ENCODE results near the gene SSPN.
"Not testable (repeated sequence)": the region's sequence is repeated elsewhere in the genome, so short reads cannot be mapped to it uniquely, and the experiment has no call there.

Gene SSPN

DNA sequence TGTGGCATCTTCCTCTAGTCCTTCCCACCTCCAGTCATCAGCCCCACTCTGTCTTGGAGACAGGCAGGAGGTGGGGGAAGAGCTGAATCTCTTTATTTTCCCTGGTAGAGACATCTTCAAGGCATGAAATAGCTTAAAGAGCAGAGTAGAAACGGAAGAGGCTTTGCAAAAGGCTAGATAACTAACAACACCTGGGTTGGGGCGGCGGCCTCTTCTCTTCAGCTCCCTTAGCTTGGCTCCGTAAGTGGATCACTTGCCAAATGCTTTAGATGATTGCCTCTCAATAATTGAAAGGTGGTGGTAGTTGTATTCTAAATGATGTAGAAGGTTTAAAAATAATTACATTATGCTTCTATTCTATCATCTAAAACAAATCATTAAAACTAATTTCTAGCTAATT lies 36.1 kb downstream of the SSPN start:
- DNase-seq = no peak

DNA sequence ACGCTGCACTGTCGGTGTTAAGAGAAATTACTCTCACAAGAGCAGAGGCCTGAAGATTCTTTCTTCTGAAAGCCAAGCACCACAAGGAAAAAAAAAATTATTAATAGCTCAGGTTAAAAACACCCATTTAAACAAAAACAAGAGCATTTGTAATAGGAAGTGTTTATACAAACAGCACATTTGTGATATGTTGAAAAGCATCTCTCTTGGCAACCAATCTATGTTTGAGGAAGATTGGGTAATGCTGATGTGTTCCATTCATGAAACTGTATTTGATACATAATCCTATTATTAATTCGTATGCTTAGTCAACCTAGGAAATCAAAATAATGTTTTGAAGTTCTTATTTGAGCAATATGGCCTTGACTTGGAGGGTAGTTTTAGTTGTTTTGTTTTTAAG lies 36.5 kb downstream of the SSPN start:
- no peak for DNase-seq

DNA sequence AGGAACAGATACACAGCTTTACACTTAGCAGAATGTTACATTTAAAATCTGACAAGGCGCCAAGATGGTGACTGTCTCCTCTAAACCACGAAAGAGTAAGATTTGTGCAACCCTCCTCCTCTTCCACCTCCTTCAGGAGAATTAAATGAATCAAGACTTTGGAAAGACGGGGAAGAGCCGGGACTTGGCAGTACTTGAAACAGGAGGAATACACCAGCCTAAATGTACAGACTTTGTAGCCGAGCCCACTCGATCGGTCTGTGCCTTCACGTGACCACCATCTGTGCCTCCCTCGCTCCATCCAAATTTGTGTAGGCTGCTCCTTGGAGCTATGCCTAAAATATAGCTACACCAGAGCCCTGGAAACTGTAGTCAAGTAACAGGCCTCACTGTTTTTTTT lies 38.3 kb downstream of the SSPN start:
- DNase-seq = no peak

DNA sequence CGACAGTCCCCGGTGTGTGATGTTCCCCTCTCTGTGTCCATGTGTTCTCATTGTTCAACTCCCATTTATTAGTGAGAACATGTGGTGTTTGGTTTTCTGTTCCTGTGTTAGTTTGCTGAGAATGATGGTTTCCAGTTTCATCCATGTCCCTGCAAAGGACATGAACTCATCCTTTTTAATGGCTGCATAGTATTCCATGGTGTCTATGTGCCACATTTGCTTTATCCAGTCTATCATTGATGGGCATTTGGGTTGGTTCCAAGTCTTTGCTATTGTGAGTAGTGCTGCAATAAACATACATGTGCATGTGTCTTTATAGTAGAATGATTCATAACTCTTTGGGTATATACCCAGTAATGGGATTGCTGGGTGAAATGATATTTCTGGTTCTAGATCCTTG lies 40.1 kb downstream of the SSPN start:
- DNase-seq = not testable (repeated sequence)

DNA sequence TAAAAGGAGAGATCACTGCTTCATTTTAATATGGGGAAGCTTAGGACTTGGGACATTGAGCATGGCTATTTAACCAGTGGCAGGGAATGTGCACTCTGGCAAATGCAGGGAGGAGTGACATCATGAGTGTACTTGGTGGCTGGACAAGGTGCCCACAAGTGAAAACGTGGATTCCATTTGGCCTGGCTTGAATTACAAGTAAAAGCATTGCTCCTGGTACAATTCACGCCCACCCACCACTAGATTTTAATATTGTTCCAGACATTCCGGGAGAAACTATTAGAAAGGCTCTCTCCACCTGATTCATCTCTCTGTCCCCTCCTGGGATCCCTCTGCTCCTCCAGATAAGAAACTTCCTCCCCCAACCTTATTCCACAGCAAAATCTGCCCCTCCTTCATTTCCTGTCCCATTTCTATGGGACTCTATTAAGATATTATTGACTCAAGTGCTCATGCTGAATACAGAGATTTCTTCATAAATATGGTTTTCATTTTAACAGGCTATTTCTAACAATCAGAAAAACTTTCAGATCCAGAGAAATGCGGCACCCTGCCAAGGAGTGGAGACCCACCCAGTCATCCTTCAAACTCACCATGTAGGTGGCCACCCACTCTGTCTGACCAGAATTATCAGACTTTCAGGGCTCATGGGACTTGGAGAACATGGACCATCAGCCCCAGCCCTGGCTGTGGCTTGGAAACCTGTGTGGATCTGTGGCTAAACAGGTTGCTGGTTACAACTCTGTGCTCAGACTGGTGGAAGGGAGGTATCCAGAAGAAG lies 43.2 kb downstream of the SSPN start:
- DNase-seq = no peak

DNA sequence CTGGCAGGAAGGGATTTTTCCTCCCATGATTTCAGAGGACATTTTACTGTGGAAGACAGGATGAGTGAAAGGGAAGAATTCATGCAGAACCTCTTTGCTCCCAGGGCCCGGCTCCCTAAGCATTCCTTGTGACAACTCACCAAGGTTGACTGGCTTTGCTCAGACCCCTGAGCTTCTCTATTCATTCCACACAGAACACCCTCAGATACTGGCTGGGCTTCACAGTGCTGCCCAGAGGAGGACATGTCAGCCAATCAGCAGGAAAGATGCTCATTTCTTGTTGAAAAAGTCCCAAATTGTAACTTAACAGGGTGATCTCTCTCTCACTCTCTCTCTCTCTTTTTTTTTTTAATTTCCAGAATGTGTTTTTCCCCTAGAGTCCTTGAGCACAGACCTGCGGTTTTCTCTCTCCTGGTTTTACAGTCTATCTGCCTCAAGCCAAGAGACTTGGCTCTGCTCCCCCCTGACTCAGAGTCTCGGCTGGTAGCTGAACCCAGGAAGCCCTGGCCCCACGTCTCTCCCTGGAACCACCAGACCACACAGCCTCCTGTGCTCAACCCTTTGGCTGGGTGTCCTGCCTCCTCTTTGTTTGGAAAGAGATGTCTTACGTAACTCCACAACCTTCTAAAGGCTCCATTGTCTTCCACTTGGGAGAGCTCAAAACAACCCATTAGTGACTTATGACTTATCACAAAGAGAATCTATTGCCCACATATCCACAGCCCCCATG lies 43.9 kb downstream of the SSPN start:
- DNase-seq = no peak

DNA sequence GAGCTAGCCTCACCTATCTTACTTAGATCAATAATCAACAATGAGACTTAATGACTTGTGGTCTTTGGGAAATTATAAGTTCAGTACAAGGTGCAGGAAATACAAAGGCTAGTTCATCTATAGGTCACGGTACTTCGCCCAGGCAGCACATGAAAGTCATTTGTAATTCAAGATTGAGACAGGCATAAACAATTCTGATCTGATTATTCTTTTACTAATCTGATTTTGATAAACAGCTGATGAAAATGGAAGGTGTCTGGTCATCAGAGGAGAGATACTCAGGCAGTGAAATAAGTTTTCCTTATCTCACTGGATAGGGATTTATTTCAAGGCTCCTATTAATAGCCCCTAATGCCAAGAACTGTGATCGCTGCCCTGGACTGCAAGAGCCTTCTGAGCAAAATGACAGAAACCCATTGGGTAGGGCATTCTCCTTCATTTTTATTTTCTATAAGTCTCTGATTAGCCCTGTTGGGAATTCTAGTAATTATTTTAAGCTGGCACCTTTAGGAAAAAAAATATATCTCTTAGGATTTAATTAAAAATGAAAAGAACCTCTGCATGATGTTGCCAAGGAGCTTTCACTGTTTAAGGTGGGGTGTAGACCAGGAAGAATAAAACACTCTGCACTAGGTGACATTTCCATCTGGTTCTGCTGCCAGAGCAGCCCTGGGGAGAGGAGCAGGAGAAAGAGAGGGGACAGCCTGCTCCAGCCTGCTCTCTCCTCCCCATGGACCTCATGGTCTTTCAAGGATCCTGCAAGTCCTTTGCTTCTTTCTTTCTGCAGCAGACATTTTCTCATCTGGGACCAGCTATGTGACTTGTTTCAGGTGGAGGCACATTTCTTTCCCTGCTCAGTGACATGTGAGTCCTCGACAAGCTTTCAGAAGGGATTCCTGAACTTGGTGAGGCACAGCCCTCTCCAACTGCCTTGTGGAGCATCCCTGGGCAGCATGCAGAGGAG lies 44.8 kb downstream of the SSPN start:
- no peak for DNase-seq

DNA sequence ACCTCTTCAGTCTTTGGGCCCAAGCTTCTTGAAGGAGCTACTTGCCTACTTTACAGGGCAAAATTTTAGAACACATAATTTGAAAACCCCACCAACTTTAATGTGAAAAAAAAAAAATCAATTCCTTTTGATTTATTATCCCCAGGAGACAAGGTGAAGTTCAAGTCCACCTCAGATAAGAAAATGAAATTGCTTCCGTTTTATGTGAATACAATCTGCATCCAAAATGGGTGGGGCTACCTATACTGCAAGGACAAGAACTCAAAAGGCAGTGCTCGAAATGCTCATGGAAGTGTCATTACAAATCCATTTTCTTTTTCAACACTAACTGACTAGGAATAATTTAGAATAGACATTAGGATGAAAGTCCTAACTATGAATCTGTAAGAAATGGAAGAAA lies 45.7 kb downstream of the SSPN start:
- no peak for DNase-seq

DNA sequence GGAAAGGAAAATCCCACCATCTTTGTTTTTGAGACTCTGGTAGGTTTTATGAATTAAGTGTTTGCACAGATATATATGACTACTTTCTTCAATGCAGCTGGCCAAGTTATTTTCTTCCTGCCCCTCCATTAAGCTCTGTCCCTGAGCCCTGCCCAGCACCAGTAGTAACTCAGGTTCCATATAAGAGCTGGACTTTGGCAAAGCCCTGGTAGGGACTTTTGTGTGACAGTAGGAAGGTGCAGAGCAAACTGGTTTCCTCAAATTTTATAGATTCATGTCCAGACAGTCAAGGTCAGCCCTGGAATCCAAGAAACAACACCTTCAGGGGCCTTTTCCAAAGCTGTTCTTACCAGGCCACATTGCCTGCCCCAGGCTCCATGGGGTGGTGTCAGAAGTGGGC lies 47.3 kb downstream of the SSPN start:
- DNase-seq = no peak

DNA sequence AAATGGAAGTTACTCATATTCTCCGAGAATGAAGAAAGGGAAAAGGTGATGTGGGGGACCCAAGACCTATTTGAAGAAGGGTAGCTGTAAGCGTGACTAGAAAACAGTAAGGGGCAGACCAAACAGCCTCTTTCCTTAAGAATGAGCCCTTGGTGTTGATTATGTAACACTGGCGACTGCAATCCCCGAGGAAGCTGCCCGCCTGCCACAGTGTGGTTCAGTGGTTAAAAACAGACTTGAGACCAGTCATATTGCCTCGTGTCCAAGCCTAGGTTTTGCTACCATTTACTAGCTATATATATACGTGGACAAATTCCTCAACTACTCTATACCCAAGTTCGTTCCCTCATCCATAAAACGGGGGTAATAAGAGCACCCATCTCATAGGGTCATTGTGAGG lies 49.1 kb downstream of the SSPN start:
- no peak for DNase-seq

DNA sequence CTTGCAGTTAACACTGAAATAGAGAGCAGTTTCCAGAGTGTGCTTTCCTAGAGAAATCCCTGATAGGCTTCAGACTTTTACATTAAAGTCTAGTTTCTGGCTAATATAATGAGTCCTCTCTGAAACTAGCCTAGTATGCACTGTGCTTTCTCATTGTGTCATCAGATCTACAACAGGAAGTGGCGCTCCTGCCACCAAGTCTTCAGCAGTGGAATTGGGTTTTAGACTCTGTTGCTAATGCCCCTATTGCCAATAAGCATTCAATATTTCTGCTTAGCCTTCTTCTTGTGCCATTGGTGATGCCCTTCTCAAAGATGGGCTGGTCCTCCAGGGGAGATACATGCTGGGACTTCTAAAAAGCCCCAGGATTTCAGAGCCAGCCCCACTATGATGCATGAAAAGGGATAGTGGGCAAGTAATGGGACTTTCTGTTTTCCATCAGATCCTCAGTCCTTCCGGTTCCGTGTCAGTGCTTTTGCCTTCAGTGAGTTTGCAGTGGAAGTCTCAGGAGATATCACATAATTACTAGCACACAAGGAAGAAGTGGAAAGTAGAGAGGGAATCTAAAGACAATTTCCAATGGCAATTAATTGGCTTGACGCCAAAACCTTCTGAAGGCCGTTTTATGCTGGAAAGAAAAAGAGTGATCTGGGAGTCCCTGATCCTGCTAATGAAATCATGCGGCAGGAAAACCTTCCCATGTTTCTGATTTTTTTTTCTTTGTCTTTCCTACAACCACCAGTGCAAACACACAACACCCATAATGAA lies 50.0 kb downstream of the SSPN start:
- no peak for DNase-seq

DNA sequence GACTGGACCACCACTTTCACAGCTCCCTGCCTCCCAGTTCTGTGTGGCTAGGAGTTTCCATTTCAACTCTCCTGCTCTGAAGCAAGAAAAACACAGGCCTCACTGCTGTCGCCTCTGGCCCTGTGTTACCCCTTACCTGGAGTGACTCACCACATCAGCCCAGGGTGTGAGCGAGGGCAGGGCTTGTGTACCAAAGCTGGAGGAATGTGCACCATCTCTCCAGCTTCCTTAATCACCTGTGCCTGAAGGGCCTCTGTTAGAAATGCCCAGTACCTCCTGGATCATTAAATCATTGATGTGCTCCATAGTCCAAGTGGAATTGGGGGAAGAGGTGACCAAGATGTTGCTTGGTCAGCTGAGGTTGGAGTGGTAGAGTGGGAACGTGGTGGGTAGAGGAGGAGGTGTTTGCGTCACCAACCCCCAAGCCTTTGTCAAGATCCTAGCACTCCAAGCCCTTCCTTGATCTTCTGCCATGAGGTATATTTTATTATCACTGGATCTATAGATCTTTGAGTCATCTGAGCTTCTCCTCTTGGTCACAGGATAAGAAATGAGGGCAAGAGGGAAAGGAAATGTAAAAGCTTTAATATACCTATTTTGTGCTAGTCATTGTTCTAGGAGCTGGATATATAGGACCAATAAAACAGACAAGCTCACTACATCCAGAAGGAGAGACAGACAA lies 51.3 kb downstream of the SSPN start:
- DNase-seq = no peak

DNA sequence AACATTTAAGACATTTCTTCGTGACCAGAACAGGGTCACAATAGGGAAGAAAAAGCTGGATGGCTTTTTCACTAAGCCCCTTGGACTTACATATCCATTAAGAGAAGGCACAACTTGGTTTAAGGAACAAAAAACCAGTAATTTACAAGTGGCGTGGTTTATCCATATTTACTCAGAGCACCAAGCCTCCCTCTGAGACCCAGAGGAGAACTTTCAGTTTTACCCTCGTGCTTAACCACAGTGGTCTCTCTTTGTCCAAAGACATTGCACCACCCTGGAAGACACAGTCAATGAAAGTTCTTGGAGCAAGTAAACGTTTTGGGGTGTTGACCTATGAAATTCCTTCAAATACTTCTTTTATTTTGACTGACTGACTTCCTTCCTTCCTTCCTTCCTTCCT lies 52.5 kb downstream of the SSPN start:
- no peak for DNase-seq

DNA sequence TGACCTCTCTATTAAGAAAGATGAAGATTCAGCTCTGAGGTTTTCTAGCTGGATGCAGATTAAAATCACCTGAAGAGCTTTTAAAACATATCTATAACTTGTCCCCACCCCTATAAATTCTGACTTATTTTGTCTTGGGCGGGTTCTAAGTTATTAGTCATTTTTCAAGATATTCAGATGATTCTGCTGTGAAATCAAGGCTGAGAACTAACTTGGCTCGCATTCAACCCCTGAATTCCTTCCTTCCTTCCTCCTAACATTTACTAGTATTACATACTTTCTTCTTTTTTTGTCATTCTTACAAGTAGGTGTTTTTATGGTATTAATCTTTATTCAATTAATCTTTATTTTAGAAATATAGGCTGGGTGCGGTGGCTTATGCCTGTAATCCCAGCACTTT lies 55.4 kb downstream of the SSPN start:
- DNase-seq = no peak

DNA sequence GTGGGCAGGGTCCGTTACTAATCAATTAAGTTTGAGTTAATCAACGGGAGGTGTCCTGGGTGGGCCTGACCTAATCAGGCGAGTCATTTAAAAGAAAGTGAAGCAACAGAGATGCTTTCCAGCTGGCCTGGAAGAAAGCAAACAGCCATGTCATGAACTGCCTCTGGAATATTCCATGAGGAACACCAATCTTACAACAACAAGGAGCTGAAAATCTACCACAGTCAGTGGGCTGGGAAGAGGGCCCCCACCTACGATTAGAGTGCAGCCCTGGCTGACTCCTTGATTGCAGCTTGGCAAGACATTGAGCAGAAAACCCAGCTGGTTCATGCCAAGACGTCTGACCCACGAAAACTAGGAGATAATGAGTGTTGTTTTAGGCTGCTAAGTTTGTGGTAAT lies 56.2 kb downstream of the SSPN start:
- no peak for DNase-seq

DNA sequence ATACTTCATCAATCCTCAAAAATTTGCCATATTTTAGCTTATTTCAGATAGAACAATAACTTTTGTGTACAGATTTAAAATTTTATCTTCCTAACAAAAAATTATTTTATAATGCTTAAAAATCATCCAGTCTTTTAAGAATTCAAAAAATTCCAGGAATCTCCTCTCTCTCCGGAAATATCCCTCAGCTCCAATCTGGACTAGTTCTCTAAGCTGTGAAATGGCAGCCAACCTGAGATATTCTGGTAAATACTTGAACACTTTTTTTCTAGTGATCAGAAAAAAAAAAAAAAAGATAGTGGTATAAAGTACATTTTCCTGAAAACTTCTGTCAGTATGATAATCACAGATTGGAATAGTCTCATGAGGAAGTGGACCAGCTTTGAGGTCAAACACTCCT lies 57.6 kb downstream of the SSPN start:
- DNase-seq = no peak

DNA sequence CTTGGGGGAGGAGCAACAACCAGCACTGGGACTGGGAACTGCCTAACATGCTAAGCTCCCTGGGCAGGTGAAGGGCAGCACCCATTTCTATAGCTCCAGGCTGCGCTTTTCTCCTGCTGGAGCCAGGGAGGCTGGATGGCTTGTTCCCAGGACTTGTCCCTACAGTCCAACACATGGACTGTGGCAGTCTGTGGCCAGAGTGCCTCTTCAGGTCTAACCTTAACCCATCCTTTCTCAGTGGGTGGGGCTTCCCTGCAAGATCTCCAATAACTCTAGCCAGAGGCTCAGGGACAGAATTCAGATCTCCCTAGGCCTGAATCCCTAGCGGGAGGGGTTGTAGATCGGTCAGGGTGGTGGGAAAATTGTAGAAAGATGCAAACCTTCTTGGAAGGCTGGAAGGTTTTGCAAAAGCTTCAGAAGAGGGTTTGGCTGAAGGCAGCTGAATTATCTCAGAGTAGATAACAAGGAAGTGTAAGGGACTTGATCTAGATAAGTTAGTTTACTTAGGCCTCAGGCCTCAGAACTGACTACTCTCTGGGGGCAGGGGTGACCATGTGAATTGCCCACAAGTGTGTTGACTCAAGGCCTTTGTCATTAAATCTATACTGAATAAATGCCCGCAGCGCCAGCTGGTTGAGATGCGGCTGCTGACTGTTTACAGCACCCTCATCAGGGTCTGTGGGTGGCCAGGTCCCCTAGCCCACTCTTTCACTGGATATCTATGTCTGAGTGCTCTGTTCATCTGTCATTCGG lies 60.7 kb downstream of the SSPN start:
- DNase-seq = no peak

DNA sequence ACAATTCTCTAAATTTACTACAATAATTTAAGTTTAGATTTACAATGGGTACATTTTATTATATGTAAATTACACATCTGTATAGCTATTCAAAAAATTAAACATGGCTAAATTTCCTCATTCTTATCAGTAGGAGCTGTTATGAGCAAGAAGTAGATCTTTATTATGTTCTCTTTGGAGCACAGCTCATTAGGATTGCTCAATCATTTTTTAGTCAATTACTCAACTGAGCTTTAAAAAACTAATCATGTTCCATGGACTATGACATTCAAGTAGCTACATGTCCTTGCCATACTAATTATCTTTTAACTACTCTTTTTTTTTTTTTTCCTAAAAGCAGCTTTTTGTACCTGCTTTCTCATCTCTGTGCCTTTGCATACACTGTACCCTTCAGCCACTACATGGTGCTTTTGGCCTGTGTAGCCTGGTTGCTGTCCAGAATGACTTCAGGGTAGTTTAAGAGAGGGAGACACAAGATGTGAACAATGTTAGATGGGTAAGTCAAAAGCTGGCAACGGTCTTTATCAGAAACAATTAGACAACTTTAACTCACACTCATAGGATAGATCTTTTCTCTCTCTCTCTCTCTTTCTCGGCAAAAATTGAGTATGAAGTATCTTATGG lies 69.0 kb downstream of the SSPN start:
- no peak for DNase-seq

DNA sequence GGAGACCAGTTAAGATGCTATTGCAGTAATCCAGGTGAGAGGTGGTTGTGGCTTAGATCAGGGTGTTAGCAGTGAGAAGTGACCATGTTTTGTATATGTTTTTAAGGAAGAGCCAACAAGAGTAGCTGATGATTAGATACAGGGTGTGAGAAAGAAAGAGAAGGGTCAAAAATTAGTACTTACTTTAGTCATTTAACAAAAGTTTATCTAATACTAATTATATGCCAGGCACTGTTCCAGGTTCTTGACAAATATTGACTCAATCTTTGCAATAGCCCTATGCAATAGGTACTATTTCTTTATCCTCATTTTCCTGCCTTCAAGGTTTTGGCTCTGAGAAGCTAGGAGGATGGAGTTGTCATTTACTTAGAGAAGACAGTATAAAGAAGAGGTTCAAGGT lies 70.2 kb downstream of the SSPN start:
- no peak for DNase-seq

DNA sequence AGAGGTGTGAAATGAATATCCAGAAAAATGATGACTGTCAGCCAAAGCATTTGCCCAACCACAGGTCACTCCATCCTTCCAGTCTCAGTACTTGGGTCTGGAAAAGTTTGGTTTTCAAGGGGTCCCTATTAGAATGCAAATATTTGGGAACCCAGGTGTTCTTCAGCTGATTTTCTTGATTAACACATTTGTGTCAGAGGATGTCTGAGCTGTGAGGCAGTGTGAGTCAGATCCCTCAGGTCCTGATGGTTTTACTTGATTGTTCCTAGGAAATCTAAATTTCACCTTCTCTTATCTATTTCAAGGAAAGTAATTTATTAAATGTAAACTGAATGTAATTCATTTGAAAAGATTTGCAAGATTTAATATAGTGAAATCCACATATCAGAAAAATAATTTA lies 71.5 kb downstream of the SSPN start:
- DNase-seq = no peak

Measured in NCI-H2227 treated with DMSO at 0.1 percent for 48 hours (cell line).